Measurements from ENCODE around the gene MAZ.

- TF ChIP-seq POLR2A (IDR thresholded peaks at IDR 0.05; ENCODE audit: control extremely low read depth in 1 of 2, low read depth in 2 of 2, low read length in 2 of 2) = no peak
- TF ChIP-seq CBX8 (IDR thresholded peaks at IDR 0.05; ENCODE audit: borderline replicate concordance, low read depth, low read length) = no peak
- no peak for TF ChIP-seq CTCF (IDR thresholded peaks at IDR 0.05; ENCODE audit: control extremely low read depth in 1 of 3, insufficient read depth in 1 of 3, low read depth in 1 of 3, low read length in 3 of 3)
- no peak for TF ChIP-seq ATF2 (IDR thresholded peaks at IDR 0.05; ENCODE audit: low read length)
- TF ChIP-seq CBX5 (IDR thresholded peaks at IDR 0.05; ENCODE audit: low read depth, low read length) = no peak
- TF ChIP-seq SAP30 (IDR thresholded peaks at IDR 0.05; ENCODE audit: insufficient read depth, insufficient replicate concordance, low read length) = peak; percentile 18
- TF ChIP-seq POLR2AphosphoS5 (IDR thresholded peaks at IDR 0.05; ENCODE audit: low read depth, low read length) = no peak
- no peak for TF ChIP-seq EP300 (IDR thresholded peaks at IDR 0.05; ENCODE audit: borderline replicate concordance in 1 of 2, low read depth in 2 of 2, low read length in 2 of 2)
- no peak for TF ChIP-seq BCL11A (IDR thresholded peaks at IDR 0.05; ENCODE audit: low read depth in 2 of 2, low read length in 2 of 2)
- no peak for TF ChIP-seq HDAC6 (IDR thresholded peaks at IDR 0.05; ENCODE audit: low read depth, low read length)
- TF ChIP-seq SIRT6 (IDR thresholded peaks at IDR 0.05; ENCODE audit: low read length) = no peak
Observed at GRCh38 chr16:29813644-29814562, 7.6 kb downstream of the MAZ start.

All from H1 (cell line).